Osteocyte (in vitro differentiated cells): ENCODE data around the gene REEP2. TPM values are rescaled to one million over a fixed set of nuclear protein-coding genes. Genes with fewer than 3 reads are reported as not detected.

ENCODE experiments used
- DNase-seq: peaks from one replicate; pipeline ENCODE4 v3.0.0; 2021; ENCODE audit warnings: mixed read lengths; ENCODE audit not compliant: unreplicated experiment; ENCODE audit errors: extremely low spot score
- H3K27ac Mint-ChIP-seq: one replicate; pipeline ENCODE4 v1.8.0; 2021; ENCODE audit warnings: mild to moderate bottlenecking, mixed read lengths; ENCODE audit not compliant: unreplicated experiment
- H3K27me3 Mint-ChIP-seq: one replicate; pipeline ENCODE4 v1.8.0; 2021; ENCODE audit warnings: mixed read lengths; ENCODE audit not compliant: unreplicated experiment
- H3K36me3 Mint-ChIP-seq: one replicate; pipeline ENCODE4 v1.8.0; 2021; ENCODE audit warnings: mixed read lengths; ENCODE audit not compliant: unreplicated experiment
- H3K4me1 Mint-ChIP-seq: one replicate; pipeline ENCODE4 v1.8.0; 2021; ENCODE audit warnings: mixed read lengths; ENCODE audit not compliant: unreplicated experiment
- H3K4me3 Mint-ChIP-seq: one replicate; pipeline ENCODE4 v1.8.0; 2021; ENCODE audit warnings: mild to moderate bottlenecking, moderate library complexity, mixed read lengths; ENCODE audit not compliant: unreplicated experiment
- H3K9me3 Mint-ChIP-seq: one replicate; pipeline ENCODE4 v1.8.0; 2021; ENCODE audit warnings: mixed read lengths; ENCODE audit not compliant: unreplicated experiment
- CTCF ChIP-seq: fragments of 200-600 bp; sonication (generic); IDR thresholded peaks from 2 replicates; pipeline ENCODE4 v1.5.0; 2021; ENCODE audit warnings: antibody characterized with exemption, mild to moderate bottlenecking, moderate library complexity
- total RNA-seq: library from RNA; stranded (reverse); gene quantifications from 2 replicates; pipeline ENCODE4 v1.2.1, GENCODE V29; 2021

The REEP2 gene
- total RNA-seq, 1 donor from 2014 or later = 18.3 TPM

GRCh38 chr5:138438003-138438723, 694 bp upstream of the REEP2 start:
- Mint-ChIP-seq H3K36me3 (peaks cover 13% of the 10 kb centered on the region), H3K27ac (peak overlapping the region; percentile 75), H3K27me3 (no peaks in the 10 kb centered on the region), H3K4me1 (peaks cover 20% of the 10 kb centered on the region), H3K9me3 (no peaks in the 10 kb centered on the region), H3K4me3 (peak overlapping the region; percentile 76)
- no peak for TF ChIP-seq CTCF
- no peak for DNase-seq

- peaks cover 20% of the 10 kb centered on the region for H3K4me1 Mint-ChIP-seq
- no peak for TF ChIP-seq CTCF
- no peaks in the 10 kb centered on the region for H3K27me3 Mint-ChIP-seq
- H3K9me3 Mint-ChIP-seq = no peaks in the 10 kb centered on the region
- peaks cover 11% of the 10 kb centered on the region for H3K36me3 Mint-ChIP-seq
- H3K27ac Mint-ChIP-seq = peak overlapping the region; percentile 57
- H3K4me3 Mint-ChIP-seq = peak overlapping the region; percentile 79
- DNase-seq = no peak
Measured at GRCh38 chr5:138439477-138440158, 761 bp downstream of the REEP2 start.

- Mint-ChIP-seq H3K27ac (peak overlapping the region; percentile 25), H3K27me3 (no peaks in the 10 kb centered on the region), H3K4me3 (peak overlapping the region; percentile 79), H3K36me3 (peaks cover 7% of the 10 kb centered on the region), H3K4me1 (peaks cover 20% of the 10 kb centered on the region), H3K9me3 (no peaks in the 10 kb centered on the region)
- TF ChIP-seq CTCF = no peak
- no peak for DNase-seq
Measured at GRCh38 chr5:138440159-138441073, 1.6 kb downstream of the REEP2 start.

- no peak for TF ChIP-seq CTCF
- Mint-ChIP-seq H3K27me3 (no peaks in the 10 kb centered on the region), H3K36me3 (peaks cover 3% of the 10 kb centered on the region), H3K9me3 (no peaks in the 10 kb centered on the region), H3K4me3 (no peak overlapping the region), H3K27ac (no peak overlapping the region), H3K4me1 (peaks cover 20% of the 10 kb centered on the region)
- DNase-seq = no peak
Measured at GRCh38 chr5:138441221-138441620, 2.4 kb downstream of the REEP2 start.
